Activated gamma-delta T cell treated with anti-CD3 and anti-CD28 coated beads, Interleukin-2, amount 50 U/mL, for 16 hours (primary cell): ENCODE measurements around the gene VPREB3.
"Not testable (repeated sequence)": the region's sequence is repeated elsewhere in the genome, so short reads cannot be mapped to it uniquely, and the experiment has no call there.

Experiments
- DNase-seq: peaks from one replicate; pipeline ENCODE4 v3.0.0-alpha.2; 2020; ENCODE audit warnings: low read depth

VPREB3 gene

GRCh38 chr22:23742505-23743264, 11.5 kb downstream of the VPREB3 start:
- DNase-seq: no peak

- DNase-seq: no peak
Measured at GRCh38 chr22:23737696-23738095, 16.5 kb downstream of the VPREB3 start.

- DNase-seq: not testable (repeated sequence)
Measured at GRCh38 chr22:23728108-23728507, 26.1 kb downstream of the VPREB3 start.

- DNase-seq: no peak
Measured at GRCh38 chr22:23722724-23723123, 31.5 kb downstream of the VPREB3 start.

GRCh38 chr22:23722160-23722559, 32.1 kb downstream of the VPREB3 start:
- no peak for DNase-seq

GRCh38 chr22:23720855-23721254, 33.4 kb downstream of the VPREB3 start:
- DNase-seq: no peak

- no peak for DNase-seq
Measured at GRCh38 chr22:23718371-23719165, 35.7 kb downstream of the VPREB3 start.

GRCh38 chr22:23716811-23717801, 37.1 kb downstream of the VPREB3 start:
- peak; percentile 71 for DNase-seq

- DNase-seq: no peak
Measured at GRCh38 chr22:23715806-23716375, 38.3 kb downstream of the VPREB3 start.

GRCh38 chr22:23714596-23715578, 39.3 kb downstream of the VPREB3 start:
- DNase-seq: no peak

- DNase-seq: no peak
Measured at GRCh38 chr22:23713696-23714595, 40.3 kb downstream of the VPREB3 start.

GRCh38 chr22:23712256-23712655, 42.0 kb downstream of the VPREB3 start:
- no peak for DNase-seq

- DNase-seq: no peak
Measured at GRCh38 chr22:23709107-23709506, 45.1 kb downstream of the VPREB3 start.

- DNase-seq: no peak
Measured at GRCh38 chr22:23708270-23708669, 46.0 kb downstream of the VPREB3 start.

GRCh38 chr22:23705358-23705757, 48.9 kb downstream of the VPREB3 start:
- DNase-seq: no peak

- DNase-seq: no peak
Measured at GRCh38 chr22:23704829-23705228, 49.4 kb downstream of the VPREB3 start.

- DNase-seq: no peak
Measured at GRCh38 chr22:23704062-23704461, 50.2 kb downstream of the VPREB3 start.
